GM23248 (cell line): ENCODE results near the gene KDF1.

Experiments used
- EZH2 ChIP-seq: fragments of 200-600 bp; sonication (generic); IDR thresholded peaks from 2 replicates; pipeline ENCODE4 v1.6.1; 2018; ENCODE audit warnings: antibody characterized with exemption, mild to moderate bottlenecking; ENCODE audit not compliant: insufficient read depth, poor library complexity, severe bottlenecking
- EZH2phosphoT487 ChIP-seq: fragments of 200-600 bp; sonication (generic); IDR thresholded peaks from 2 replicates; pipeline ENCODE4 v1.6.1; 2018; ENCODE audit warnings: antibody characterized with exemption, moderate library complexity, mild to moderate bottlenecking, low read depth; ENCODE audit not compliant: insufficient read depth

GRCh38 chr1:26922431-26922729, 37.9 kb downstream of the KDF1 start:
- TF ChIP-seq EZH2phosphoT487 = no peak
- no peak for TF ChIP-seq EZH2
